NB4 (cell line): ENCODE measurements around the gene AKNA.

Experiments used
- MYC ChIP-seq: IDR thresholded peaks from 2 replicates; pipeline ENCODE4 v1.6.1; 2011; ENCODE audit warnings: low read depth, low read length
- POLR2A ChIP-seq: IDR thresholded peaks from 2 replicates; pipeline ENCODE4 v1.6.1; 2011; ENCODE audit warnings: mild to moderate bottlenecking; ENCODE audit not compliant: insufficient read length; ENCODE audit errors: extremely low read depth
- TF ChIP-seq, protein P1 (sequence below): IDR thresholded peaks from one replicate; pipeline ENCODE4 v1.5.1; 2012; ENCODE audit warnings: low read depth, low read length
- TF ChIP-seq, protein P2 (sequence below): IDR thresholded peaks from 2 replicates; pipeline ENCODE4 v1.6.1; 2011; ENCODE audit warnings: low read depth, low read length

DNA sequence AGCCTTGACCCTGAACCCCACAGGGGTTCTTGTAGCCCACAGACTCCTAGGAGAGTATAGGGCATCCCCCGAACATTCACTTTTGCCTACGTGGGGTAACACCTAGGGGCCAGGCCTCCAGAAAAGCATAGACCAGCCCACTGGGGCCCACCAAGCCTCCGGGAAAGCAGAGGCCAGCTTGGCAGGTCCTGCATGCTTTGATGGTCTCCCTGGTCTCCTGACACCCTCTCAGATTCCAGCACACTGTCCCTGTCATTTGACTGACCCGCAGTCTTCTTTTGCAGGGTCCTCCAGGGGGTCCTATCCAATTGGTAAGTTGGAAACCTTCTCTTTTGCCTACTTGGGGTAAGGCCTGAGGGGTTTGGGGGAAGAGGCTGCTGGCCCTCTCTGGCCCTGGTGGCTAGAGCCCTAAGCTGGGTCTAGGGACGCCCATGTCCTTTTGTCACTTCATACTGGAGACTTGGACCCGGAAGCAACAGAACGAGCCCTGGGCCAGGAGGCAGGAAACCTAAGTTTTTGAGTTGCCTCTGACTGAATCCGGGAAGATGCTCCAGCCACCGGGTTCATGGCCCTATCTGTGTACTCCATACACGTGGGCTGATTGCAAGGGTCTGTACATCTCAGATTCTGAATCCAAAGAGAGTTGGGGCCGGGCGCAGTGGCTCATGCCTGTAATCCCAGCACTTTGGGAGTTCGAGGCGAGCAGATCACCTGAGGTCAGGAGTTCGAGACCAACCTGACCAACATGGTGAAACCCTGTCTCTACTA lies 85.8 kb downstream of the AKNA start:
- TF ChIP-seq, protein P1, sequence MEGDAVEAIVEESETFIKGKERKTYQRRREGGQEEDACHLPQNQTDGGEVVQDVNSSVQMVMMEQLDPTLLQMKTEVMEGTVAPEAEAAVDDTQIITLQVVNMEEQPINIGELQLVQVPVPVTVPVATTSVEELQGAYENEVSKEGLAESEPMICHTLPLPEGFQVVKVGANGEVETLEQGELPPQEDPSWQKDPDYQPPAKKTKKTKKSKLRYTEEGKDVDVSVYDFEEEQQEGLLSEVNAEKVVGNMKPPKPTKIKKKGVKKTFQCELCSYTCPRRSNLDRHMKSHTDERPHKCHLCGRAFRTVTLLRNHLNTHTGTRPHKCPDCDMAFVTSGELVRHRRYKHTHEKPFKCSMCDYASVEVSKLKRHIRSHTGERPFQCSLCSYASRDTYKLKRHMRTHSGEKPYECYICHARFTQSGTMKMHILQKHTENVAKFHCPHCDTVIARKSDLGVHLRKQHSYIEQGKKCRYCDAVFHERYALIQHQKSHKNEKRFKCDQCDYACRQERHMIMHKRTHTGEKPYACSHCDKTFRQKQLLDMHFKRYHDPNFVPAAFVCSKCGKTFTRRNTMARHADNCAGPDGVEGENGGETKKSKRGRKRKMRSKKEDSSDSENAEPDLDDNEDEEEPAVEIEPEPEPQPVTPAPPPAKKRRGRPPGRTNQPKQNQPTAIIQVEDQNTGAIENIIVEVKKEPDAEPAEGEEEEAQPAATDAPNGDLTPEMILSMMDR, result no peak
- TF ChIP-seq, protein P2, sequence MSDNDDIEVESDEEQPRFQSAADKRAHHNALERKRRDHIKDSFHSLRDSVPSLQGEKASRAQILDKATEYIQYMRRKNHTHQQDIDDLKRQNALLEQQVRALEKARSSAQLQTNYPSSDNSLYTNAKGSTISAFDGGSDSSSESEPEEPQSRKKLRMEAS, result no peak
- TF ChIP-seq POLR2A, result no peak
- no peak for TF ChIP-seq MYC
